Measurements from ENCODE around the gene KYNU. TPM values are rescaled to one million over a fixed set of nuclear protein-coding genes. Genes with fewer than 3 reads are reported as not detected.

Gene KYNU
- total and polyA plus RNA-seq, 2 of the 13 experiments (the other 11 are each of a cell fraction or from before 2014, with no cell fraction given) = 21.9 to 68.6 TPM

- Histone ChIP-seq H3K36me3 (replicated peaks in 1 of 2; ENCODE audit: control insufficient read depth in 1 of 2, insufficient read depth in 2 of 2, low read length in 2 of 2) (no peaks in the 10 kb centered on the region), H3K4me1 (ENCODE audit: insufficient read depth, low read length) (peaks cover 52% of the 10 kb centered on the region), H2AFZ (ENCODE audit: low read length) (no peak overlapping the region), H4K20me1 (ENCODE audit: insufficient read depth, low read length) (no peaks in the 10 kb centered on the region), H3K4me2 (ENCODE audit: low read depth, low read length) (peak overlapping the region; percentile 46), H3K9ac (ENCODE audit: insufficient read depth, low read depth, low read length) (peak overlapping the region; percentile 14), H3K27ac (ENCODE audit: extremely low read length, insufficient read depth, low read length) (peak overlapping the region; percentile 58), H3K27me3 (ENCODE audit: control insufficient read depth in 1 of 2, insufficient read depth in 2 of 2, low read length in 2 of 2) (no peaks in the 10 kb centered on the region), H3K9me3 (ENCODE audit: low read length) (no peaks in the 10 kb centered on the region), H3K79me2 (ENCODE audit: insufficient read depth, low read length) (no peaks in the 10 kb centered on the region), H3K4me3 (replicated peaks in 1 of 3; ENCODE audit: insufficient read depth in 1 of 3, low read depth in 2 of 3, low read length in 3 of 3) (peak overlapping the region in 1 of 3 experiments; percentile 17; a peak in 1 of 6 replicates)
- 2% methylated on average over 2 of the region's 2 CpGs for WGBS (ENCODE audit: low lambda C conversion rate)
- intact Hi-C loops (cut with micrococcal nuclease; ENCODE audit: unreplicated experiment) (loop anchor here (1.0 kb wide), 3 partner anchors 11 to 88 kb away; no protein-coding TSS in a partner anchor), in situ Hi-C loops (cut with HindIII; ENCODE audit: extremely low pct_ligation_motif_present, low pct_unique_long_range_greater_than_20kb) (no loop called here)
- CTCF ChIA-PET (ENCODE audit: low intra/inter-chr PET ratio, low total read pairs) = no interaction called here
- FAIRE-seq (peak; percentile 72), ATAC-seq (peak; percentile 99), DNase-seq (ENCODE audit: low spot score) (peak; percentile 98)
- no TSS peak for BruUV-seq (replicated peaks)
- POLR2A ChIA-PET = interaction anchor here (1.0 to 1.9 kb wide), 6 partner anchors 10 to 88 kb away, joined by 3 to 21 read pairs (median 8); partner anchors contain the start of gene KYNU
- TF ChIP-seq RBFOX2 (IDR thresholded peaks at IDR 0.05; ENCODE audit: low read depth, low read length) (no peak), STAT5B (CRISPR knock-in tag; IDR thresholded peaks at IDR 0.05) (no peak), PPARG (CRISPR knock-in tag; conservative IDR thresholded peaks at IDR 0.05) (peak; percentile 93), AKAP8 (CRISPR knock-in tag; IDR thresholded peaks at IDR 0.05) (no peak), NR1H2 (CRISPR knock-in tag; IDR thresholded peaks at IDR 0.05; ENCODE audit: borderline replicate concordance, low read depth) (no peak), ZNF891 (CRISPR knock-in tag; IDR thresholded peaks at IDR 0.05) (no peak), ZNF558 (CRISPR knock-in tag; IDR thresholded peaks at IDR 0.05; ENCODE audit: borderline replicate concordance) (no peak), ATAD3A (CRISPR knock-in tag; IDR thresholded peaks at IDR 0.05) (no peak), MAFK (conservative IDR thresholded peaks at IDR 0.05 in 1 of 2, IDR thresholded peaks at IDR 0.05 in 1 of 2; ENCODE audit: low read length in 2 of 2) (no peak; a peak in 2 of 4 replicates), ZNF513 (CRISPR knock-in tag; conservative IDR thresholded peaks at IDR 0.05) (no peak), ZBTB37 (CRISPR knock-in tag; IDR thresholded peaks at IDR 0.05) (no peak), SP140L (CRISPR knock-in tag; IDR thresholded peaks at IDR 0.05; ENCODE audit: borderline replicate concordance) (no peak), KDM3A (CRISPR knock-in tag; IDR thresholded peaks at IDR 0.05; ENCODE audit: low read depth) (peak; percentile 73), ZNF24 (IDR thresholded peaks at IDR 0.05) (no peak; the same call in 1 of the 2 replicates), ZNF543 (CRISPR knock-in tag; IDR thresholded peaks at IDR 0.05) (no peak), TFDP2 (CRISPR knock-in tag; IDR thresholded peaks at IDR 0.05) (no peak), ZNF605 (CRISPR knock-in tag; IDR thresholded peaks at IDR 0.05) (no peak), DMAP1 (CRISPR knock-in tag; IDR thresholded peaks at IDR 0.05) (peak; percentile 44; the same call in 1 of the 2 replicates), POGZ (CRISPR knock-in tag; IDR thresholded peaks at IDR 0.05) (peak; percentile 78), ZGPAT (CRISPR knock-in tag; IDR thresholded peaks at IDR 0.05) (peak; percentile 84; the same call in 1 of the 2 replicates), PHF21A (CRISPR knock-in tag; IDR thresholded peaks at IDR 0.05) (peak; percentile 67), U2AF2 (IDR thresholded peaks at IDR 0.05; ENCODE audit: low read depth, low read length) (no peak)
Observed at GRCh38 chr2:142863485-142863961, 13.9 kb upstream of the KYNU start.

All from HepG2 (cell line).